ENCODE measurements around the gene SAMD1.
"Not testable (repeated sequence)": the region's sequence is repeated elsewhere in the genome, so short reads cannot be mapped to it uniquely, and the experiment has no call there.

Gene SAMD1

DNA sequence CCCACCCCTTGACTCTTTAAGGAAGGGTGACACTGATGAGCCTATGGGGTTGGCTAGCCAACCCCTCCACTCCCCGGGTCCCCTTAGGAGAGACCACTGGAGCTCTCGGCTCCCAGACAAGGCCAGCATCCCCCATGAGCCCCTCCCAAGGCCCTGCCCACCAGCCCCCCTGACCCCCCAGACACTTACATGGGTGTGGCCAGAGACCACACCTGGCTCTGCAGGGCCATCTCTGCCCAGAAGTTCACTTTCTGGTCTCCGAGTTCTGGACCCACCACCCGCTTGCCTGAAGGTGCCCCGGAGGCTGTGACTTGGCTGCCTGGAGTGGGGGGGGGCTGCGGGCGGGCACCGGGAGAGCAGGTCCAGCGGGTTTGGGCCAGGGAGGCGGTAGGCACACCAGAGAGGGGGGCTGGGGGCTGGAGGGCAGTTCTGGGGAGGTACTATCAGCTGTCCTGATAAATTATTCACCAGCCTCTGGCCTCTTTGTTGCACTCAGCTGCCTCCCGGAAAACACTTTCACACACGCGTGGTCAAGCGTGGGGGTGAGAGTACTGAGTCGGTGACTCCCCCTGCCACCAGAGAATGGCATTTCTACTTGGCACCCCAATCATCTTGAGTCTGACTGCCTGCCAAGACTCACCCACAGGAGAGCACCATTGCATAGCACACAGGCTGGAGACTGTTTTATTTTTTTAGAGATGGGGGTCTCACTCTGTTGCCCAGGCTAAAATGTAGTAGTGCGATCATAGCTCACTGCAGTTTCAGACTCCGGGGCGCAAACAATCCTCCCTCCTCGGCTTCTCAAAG, 28.6 kb downstream of the SAMD1 start, which contains the start of gene PALM3:
TSS of gene PALM3 (minus strand) at position 326 of the 807 bp plus-strand sequence. CDS start at position 230, 96 bp downstream.
- DNase-seq (ENCODE audit: low read depth in 2 of 3, low spot score in 2 of 3), result no peak

- DNase-seq (ENCODE audit: low read depth in 2 of 3, low spot score in 2 of 3), result no peak
These were observed 29.3 kb downstream of the SAMD1 start for GRCh38 chr19:14061081-14061749.

GRCh38 chr19:14059652-14060155, 30.8 kb downstream of the SAMD1 start:
- no peak for DNase-seq (ENCODE audit: low read depth in 2 of 3, low spot score in 2 of 3)

GRCh38 chr19:14059093-14059480, 31.5 kb downstream of the SAMD1 start:
- DNase-seq (ENCODE audit: low read depth in 2 of 3, low spot score in 2 of 3), result peak in 2 of 3 experiments; percentile 39 to 51

GRCh38 chr19:14058182-14059092, 32.1 kb downstream of the SAMD1 start:
- no peak for DNase-seq (ENCODE audit: low read depth in 2 of 3, low spot score in 2 of 3)

GRCh38 chr19:14056741-14057356, 33.7 kb downstream of the SAMD1 start:
- no peak for DNase-seq (ENCODE audit: low read depth in 2 of 3, low spot score in 2 of 3)

GRCh38 chr19:14056069-14056666, 34.4 kb downstream of the SAMD1 start:
- DNase-seq (ENCODE audit: low read depth in 2 of 3, low spot score in 2 of 3), result no peak

DNA sequence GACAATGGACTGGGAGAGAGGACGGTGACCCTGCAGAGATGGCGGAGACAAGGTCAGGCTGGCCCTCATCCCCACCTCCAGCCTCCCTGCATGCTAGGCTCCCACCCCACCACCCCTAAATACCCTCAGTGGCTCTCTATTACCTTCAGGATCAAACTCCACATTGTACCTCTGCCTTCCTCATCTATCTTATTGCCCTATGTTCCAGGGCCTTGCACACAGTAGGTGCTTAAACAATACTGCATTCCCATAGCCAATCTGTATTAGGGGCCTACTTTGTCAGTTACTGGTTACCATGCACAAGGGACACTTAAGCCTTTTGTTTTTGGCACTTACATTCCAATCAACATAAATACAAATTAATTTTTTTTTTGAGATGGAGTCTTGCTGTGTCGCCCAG, 35.2 kb downstream of the SAMD1 start:
- DNase-seq (ENCODE audit: low read depth in 2 of 3, low spot score in 2 of 3), result no peak

GRCh38 chr19:14054721-14055120, 35.8 kb downstream of the SAMD1 start:
- DNase-seq (ENCODE audit: low read depth in 2 of 3, low spot score in 2 of 3), result no peak

GRCh38 chr19:14054099-14054498, 36.5 kb downstream of the SAMD1 start:
- DNase-seq (ENCODE audit: low read depth in 2 of 3, low spot score in 2 of 3), result no peak

GRCh38 chr19:14053500-14053899, 37.1 kb downstream of the SAMD1 start:
- no peak for DNase-seq (ENCODE audit: low read depth in 2 of 3, low spot score in 2 of 3)

DNA sequence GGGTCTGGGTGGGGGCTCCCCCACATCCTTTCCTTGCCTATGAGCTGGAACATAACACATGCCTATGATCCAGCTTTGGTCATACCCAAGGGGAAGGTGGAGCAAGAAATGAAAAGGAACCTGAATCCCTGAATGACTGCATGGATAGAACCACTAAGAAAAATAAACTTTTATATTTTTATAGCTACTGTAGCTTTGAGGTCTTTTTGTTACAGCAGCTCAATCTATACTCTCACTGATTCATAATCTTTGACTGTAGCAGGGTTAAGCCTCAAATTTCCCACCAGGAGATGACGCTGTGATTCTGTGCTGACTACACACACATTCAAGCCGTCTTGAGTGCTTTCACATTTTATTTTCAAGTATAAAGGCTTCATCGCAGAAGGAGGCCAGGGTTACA, 37.5 kb downstream of the SAMD1 start:
- no peak for DNase-seq (ENCODE audit: low read depth in 2 of 3, low spot score in 2 of 3)

- DNase-seq (ENCODE audit: low read depth in 2 of 3, low spot score in 2 of 3), result no peak
These were observed 38.1 kb downstream of the SAMD1 start for GRCh38 chr19:14052470-14052869.

DNA sequence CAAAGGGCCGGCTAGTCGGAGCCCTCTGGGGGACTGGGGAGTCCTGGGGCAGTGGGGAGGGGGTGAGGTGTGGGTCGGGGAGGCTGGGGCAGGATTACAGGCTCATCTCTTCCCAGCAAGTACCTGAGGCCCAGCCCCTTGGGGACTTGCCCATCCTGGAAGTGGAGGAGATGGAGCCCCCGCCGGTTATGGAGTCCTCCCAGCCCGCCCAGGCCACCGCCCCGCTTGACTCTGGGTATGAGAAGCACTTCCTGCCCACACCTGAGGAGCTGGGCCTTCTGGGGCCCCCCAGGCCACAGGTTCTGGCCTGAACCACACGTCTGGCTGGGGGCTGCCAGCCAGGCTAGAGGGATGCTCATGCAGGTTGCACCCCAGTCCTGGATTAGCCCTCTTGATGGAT, 38.6 kb downstream of the SAMD1 start:
- DNase-seq (ENCODE audit: low read depth in 2 of 3, low spot score in 2 of 3), result no peak

DNA sequence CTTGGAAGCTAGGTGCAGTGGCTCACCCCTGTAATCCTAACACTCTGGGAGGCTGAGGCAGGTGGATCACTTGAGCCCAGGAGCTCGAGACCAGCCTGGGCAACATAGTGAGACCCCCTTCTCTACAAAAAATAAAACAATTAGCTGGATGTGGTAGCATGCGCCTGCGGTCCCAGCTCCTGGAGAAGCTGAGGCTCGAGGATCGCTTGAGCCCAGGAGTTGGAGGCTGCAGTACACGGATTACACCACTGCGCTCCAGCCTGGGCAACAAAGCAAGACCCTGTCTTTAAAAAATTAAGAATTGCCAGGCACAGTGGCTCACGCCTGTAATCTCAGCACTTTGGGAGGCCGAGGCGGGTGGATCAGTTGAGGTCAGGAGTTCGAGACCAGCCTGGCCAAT, 39.6 kb downstream of the SAMD1 start:
- DNase-seq (ENCODE audit: low read depth in 2 of 3, low spot score in 2 of 3), result not testable (repeated sequence)

DNA sequence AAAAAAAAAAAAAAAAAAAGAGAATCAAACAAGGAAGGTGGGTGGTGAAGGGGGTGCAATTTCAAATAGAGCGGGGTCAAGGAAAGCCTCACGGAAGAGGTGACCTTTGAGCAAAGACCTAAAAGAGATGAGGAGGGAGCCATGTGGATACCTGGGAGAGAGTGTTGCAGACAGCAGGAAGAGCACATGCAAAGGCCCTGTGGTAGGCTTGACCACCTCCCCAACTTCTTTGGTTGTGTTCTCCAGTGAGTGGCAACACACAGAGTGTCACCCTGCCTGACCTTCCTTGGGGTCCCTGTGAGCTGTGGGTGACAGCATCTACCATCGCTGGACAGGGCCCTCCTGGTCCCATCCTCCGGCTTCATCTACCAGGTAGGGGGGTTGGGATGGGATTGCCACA, 40.0 kb downstream of the SAMD1 start:
- DNase-seq (ENCODE audit: low read depth in 2 of 3, low spot score in 2 of 3), result no peak

DNA sequence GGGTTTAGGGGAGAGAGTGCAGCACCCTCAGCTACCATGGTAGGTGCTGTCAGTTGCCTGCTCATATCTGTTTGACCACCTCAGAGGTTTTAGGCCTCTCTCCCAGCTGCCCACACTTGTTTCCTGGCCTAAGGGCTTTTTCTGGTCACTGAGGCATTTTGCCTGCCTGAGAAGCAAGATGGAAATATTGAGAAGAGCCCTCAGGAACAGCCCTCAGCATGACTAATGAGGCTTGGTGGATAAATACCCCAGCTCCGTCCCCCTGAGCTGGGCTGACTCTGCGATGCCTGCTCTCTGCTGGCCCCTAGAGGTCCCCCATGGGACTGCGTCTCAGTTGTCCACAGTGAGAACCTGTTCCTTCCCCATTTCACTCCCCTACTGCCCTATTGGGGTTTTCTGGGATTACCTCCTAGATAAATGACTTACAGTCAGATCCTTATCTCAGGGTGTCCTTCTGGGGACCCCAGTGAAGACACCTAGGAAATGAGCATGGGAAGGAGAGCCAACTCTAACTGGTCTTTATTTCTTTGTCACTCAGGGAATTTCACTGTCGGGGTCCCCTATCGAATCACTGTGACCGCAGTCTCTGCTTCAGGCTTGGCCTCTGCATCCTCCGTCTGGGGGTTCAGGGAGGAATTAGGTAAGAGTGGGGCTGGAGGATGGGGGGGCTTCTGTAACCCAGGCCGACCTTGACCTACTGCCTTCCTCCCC, 42.0 kb downstream of the SAMD1 start:
- peak; percentile 51 to 71 (median 70) for DNase-seq (ENCODE audit: low read depth in 2 of 3, low spot score in 2 of 3)

DNA sequence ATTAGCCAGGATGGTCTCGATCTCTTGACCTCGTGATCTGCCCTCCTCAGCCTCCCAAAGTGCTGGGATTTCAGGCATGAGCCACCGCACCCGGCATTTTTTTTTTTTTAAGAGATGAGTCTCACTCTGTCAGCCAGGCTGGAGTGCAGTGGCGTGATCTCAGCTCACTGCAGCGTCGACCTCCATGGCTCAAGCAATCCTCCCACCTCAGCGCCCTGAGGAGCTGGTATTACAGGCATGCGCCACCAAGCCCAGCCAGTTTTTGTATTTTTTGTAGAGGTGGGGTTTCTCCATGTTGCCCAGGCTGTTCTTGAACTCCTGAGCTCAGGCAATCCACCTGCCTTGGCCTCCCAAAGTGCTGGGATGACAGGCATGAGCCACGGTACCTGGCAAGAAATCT, 42.7 kb downstream of the SAMD1 start:
- not testable (repeated sequence) for DNase-seq (ENCODE audit: low read depth in 2 of 3, low spot score in 2 of 3)

DNA sequence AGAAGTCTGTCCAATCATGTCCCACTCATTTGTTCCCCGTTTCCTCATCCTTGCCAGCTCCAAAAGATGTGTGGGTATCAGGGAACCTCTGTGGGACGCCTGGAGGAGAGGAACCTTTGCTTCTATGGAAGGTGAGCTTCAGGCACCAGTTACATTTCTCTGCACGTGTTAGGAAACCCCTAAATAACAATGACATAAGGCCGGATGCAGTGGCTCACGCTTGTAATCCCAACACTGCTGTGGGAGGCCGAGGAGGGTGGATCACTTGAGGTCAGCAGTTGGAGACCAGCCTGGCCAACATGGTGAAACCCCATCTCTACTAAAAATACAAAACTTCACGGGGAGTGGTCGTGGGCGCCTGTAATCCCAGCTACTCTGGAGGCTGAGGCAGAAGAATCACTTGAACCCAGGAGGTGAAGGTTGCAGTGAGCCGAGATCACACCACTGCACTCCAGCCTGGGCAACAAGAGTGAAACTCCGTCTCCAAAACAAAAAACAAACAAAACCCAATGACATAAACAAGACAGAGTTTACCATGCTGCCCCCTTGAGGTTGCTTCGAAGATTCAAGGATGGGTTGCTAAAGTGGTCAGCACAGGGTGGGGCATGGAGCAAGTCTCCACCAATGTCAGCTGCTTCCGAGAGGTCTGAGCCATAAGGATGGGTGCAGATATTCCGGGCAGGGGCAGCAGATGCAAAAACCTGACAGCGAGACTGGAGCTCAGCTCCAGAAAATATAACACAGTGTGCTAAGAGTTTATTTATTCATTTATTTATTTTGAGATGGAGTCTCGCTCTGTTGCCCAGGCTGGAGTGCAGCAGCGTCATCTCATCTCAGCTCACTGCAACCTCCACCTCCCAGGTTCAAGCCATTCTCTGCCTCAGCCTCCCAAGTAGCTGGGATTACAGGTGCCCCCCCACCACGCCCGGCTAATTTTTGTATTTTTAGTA, 47.6 kb downstream of the SAMD1 start:
- DNase-seq (ENCODE audit: low read depth in 2 of 3, low spot score in 2 of 3), result not testable (repeated sequence)
